Measurements from ENCODE around the gene GUCA2A.

DNA sequence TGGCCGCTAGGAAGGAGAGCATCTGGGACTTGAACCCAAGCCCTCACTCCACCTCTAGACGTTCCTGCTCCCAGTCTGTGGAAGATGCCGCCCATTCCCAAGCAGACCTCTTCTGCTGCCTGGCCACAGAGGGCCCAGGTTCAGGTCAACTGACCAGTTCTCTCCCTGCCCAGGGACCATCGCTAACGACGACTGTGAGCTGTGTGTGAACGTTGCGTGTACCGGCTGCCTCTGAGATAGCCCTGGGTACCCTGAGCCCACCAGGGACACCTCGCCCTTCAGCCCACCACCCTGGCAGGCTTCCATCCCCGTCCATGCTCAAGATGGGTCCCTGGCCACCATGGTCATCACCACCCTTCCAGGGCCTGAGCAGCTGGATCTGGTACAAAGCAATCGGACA, 9.2 kb downstream of the GUCA2A start:
- TF ChIP-seq MAFK (IDR thresholded peaks at IDR 0.05; ENCODE audit: low read depth, low read length) (no peak), POLR2A (IDR thresholded peaks at IDR 0.05; ENCODE audit: low read depth, low read length) (no peak), CTCF (conservative IDR thresholded peaks at IDR 0.05; ENCODE audit: low read depth, low read length) (no peak), RCOR1 (IDR thresholded peaks at IDR 0.05; ENCODE audit: insufficient replicate concordance, low read length) (no peak), SMC3 (IDR thresholded peaks at IDR 0.05; ENCODE audit: low read depth, low read length) (no peak), CEBPB (IDR thresholded peaks at IDR 0.05; ENCODE audit: low read depth, low read length) (no peak), RFX5 (IDR thresholded peaks at IDR 0.05; ENCODE audit: low read depth, low read length) (no peak), RAD21 (IDR thresholded peaks at IDR 0.05; ENCODE audit: low read length) (no peak), BHLHE40 (IDR thresholded peaks at IDR 0.05; ENCODE audit: low read depth, low read length) (no peak), MXI1 (IDR thresholded peaks at IDR 0.05; ENCODE audit: borderline replicate concordance, low read depth, low read length) (no peak), ELK1 (IDR thresholded peaks at IDR 0.05; ENCODE audit: borderline replicate concordance, low read depth, low read length) (no peak), MAZ (IDR thresholded peaks at IDR 0.05; ENCODE audit: borderline replicate concordance, low read depth, low read length) (no peak), CHD1 (IDR thresholded peaks at IDR 0.05; ENCODE audit: low read depth, low read length) (no peak)
- TF ChIP-seq, protein P1, sequence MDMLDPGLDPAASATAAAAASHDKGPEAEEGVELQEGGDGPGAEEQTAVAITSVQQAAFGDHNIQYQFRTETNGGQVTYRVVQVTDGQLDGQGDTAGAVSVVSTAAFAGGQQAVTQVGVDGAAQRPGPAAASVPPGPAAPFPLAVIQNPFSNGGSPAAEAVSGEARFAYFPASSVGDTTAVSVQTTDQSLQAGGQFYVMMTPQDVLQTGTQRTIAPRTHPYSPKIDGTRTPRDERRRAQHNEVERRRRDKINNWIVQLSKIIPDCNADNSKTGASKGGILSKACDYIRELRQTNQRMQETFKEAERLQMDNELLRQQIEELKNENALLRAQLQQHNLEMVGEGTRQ (IDR thresholded peaks at IDR 0.05; ENCODE audit: low read depth, low read length) = no peak

Measured in IMR-90 (cell line).